ENCODE data around the gene TTYH1. TPM values are rescaled to one million over a fixed set of nuclear protein-coding genes. Genes with fewer than 3 reads are reported as not detected.

Gene TTYH1
- polyA plus RNA-seq, 1 of the 3 experiments (the other 2 are of a cell fraction) = 0.05 TPM

DNA sequence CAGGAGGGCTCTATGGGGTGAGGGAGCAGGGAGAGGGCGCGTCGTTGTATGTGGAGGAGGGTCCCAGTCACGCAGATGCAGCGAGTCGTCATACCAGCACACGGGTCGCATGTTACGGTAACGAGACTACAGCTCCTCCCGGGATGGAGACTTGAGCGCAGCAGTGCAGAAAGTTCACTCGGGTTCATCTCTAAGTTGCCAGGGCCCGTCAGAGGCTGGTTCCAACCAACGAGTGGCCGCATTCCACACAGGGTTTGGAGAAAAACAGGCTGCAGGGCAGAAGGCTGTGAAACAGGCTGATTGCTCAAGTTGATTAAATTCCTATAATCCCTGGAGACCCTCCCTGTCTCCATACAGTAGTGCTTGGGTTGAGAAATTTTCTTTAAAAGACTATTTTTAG lies 21.9 kb upstream of the TTYH1 start:
- WGBS (ENCODE audit: low lambda C conversion rate) = 54% methylated on average over 12 of the region's 16 CpGs
- H3K27me3 ChIP-seq (ENCODE audit: insufficient read depth) = peaks cover 61% of the 10 kb centered on the region
- H3K9me2 ChIP-seq = no peaks in the 10 kb centered on the region
- no peak overlapping the region for H3K4me3 ChIP-seq (ENCODE audit: low read depth in 2 of 2, low read length in 1 of 2)
- H2AFZ ChIP-seq (ENCODE audit: low read depth) = no peak overlapping the region
- no peak overlapping the region for H3K4me2 ChIP-seq
- H3K36me3 ChIP-seq (replicated peaks in 1 of 2; ENCODE audit: control insufficient read depth in 1 of 2, insufficient read depth in 2 of 2, low read length in 1 of 2) = no peaks in the 10 kb centered on the region
- no peak for TF ChIP-seq FOSL2 (IDR thresholded peaks at IDR 0.05; ENCODE audit: borderline replicate concordance, low read depth)
- no peak for DNase-seq
- H3F3A ChIP-seq (replicated peaks; ENCODE audit: insufficient read depth) = no peaks in the 10 kb centered on the region
- ChIA-PET CTCF (interaction anchor here (0.7 to 1.2 kb wide), 2 partner anchors 39 to 1787 kb away, joined by 3 read pairs; no protein-coding TSS in a partner anchor), POLR2A (no interaction called here)
- no peaks in the 10 kb centered on the region for H3K4me1 ChIP-seq (ENCODE audit: control insufficient read depth in 1 of 2, insufficient read depth in 2 of 2, low read depth in 1 of 2, low read length in 1 of 2)
- H4K20me1 ChIP-seq (ENCODE audit: insufficient read depth) = no peaks in the 10 kb centered on the region
- H3K9ac ChIP-seq = no peak overlapping the region
- no peak overlapping the region for H3K27ac ChIP-seq (ENCODE audit: low read depth in 2 of 2, low read length in 1 of 2)
- no peaks in the 10 kb centered on the region for H3K9me3 ChIP-seq
- H3K79me2 ChIP-seq (ENCODE audit: insufficient read depth) = no peaks in the 10 kb centered on the region

DNA sequence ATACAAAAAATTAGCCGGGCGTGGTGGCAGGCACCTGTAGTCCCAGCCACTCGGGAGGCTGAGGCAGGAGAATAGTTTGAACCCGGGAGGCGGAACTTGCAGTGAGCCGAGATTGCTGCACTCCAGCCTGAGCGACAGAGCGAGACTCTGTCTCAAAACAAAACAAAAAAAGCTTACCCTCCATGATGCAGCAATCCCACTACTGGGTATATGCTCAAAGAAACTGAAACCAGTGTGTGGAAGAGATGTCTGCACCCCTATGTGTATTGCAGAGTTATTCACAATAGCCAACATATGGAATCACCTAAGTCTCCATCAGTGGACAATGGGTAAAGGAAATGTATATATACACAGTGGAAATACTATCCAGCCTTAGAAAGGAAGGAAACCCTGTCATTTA lies 19.6 kb upstream of the TTYH1 start:
- no peak overlapping the region for H3K4me3 ChIP-seq (ENCODE audit: low read depth in 2 of 2, low read length in 1 of 2)
- H3K9me3 ChIP-seq = no peaks in the 10 kb centered on the region
- POLR2A ChIA-PET = no interaction called here
- H3K9me2 ChIP-seq = no peaks in the 10 kb centered on the region
- DNase-seq = no peak
- H3K4me2 ChIP-seq = no peak overlapping the region
- H2AFZ ChIP-seq (ENCODE audit: low read depth) = no peak overlapping the region
- no peaks in the 10 kb centered on the region for H3K79me2 ChIP-seq (ENCODE audit: insufficient read depth)
- H3K9ac ChIP-seq = no peak overlapping the region
- H3F3A ChIP-seq (replicated peaks; ENCODE audit: insufficient read depth) = no peaks in the 10 kb centered on the region
- H3K27ac ChIP-seq (ENCODE audit: low read depth in 2 of 2, low read length in 1 of 2) = no peak overlapping the region
- no peaks in the 10 kb centered on the region for H3K36me3 ChIP-seq (replicated peaks in 1 of 2; ENCODE audit: control insufficient read depth in 1 of 2, insufficient read depth in 2 of 2, low read length in 1 of 2)
- WGBS (ENCODE audit: low lambda C conversion rate) = 17% methylated on average over 8 of the region's 8 CpGs
- peaks cover 60% of the 10 kb centered on the region for H3K27me3 ChIP-seq (ENCODE audit: insufficient read depth)
- H4K20me1 ChIP-seq (ENCODE audit: insufficient read depth) = no peaks in the 10 kb centered on the region
- H3K4me1 ChIP-seq (ENCODE audit: control insufficient read depth in 1 of 2, insufficient read depth in 2 of 2, low read depth in 1 of 2, low read length in 1 of 2) = no peaks in the 10 kb centered on the region
- CTCF ChIA-PET = no interaction called here
- TF ChIP-seq REST (IDR thresholded peaks at IDR 0.05; ENCODE audit: low read depth, low read length) = no peak
- TF ChIP-seq POLR2AphosphoS5 (IDR thresholded peaks at IDR 0.05; ENCODE audit: low read depth, low read length) = no peak
- no peak for TF ChIP-seq MXI1 (IDR thresholded peaks at IDR 0.05; ENCODE audit: low read depth, low read length)
- TF ChIP-seq, protein P1, sequence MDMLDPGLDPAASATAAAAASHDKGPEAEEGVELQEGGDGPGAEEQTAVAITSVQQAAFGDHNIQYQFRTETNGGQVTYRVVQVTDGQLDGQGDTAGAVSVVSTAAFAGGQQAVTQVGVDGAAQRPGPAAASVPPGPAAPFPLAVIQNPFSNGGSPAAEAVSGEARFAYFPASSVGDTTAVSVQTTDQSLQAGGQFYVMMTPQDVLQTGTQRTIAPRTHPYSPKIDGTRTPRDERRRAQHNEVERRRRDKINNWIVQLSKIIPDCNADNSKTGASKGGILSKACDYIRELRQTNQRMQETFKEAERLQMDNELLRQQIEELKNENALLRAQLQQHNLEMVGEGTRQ (IDR thresholded peaks at IDR 0.05; ENCODE audit: borderline replicate concordance, low read depth, low read length) = no peak
- TF ChIP-seq EZH2phosphoT487 (IDR thresholded peaks at IDR 0.05; ENCODE audit: borderline replicate concordance, low read depth) = no peak
- TF ChIP-seq, protein P2, sequence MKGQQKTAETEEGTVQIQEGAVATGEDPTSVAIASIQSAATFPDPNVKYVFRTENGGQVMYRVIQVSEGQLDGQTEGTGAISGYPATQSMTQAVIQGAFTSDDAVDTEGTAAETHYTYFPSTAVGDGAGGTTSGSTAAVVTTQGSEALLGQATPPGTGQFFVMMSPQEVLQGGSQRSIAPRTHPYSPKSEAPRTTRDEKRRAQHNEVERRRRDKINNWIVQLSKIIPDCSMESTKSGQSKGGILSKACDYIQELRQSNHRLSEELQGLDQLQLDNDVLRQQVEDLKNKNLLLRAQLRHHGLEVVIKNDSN (IDR thresholded peaks at IDR 0.05; ENCODE audit: borderline replicate concordance, low read depth) = no peak
- no peak for TF ChIP-seq NRF1 (IDR thresholded peaks at IDR 0.05; ENCODE audit: low read depth, low read length)
- no peak for TF ChIP-seq SIN3A (IDR thresholded peaks at IDR 0.05; ENCODE audit: borderline replicate concordance, low read depth, low read length)
- no peak for TF ChIP-seq FOSL2 (IDR thresholded peaks at IDR 0.05; ENCODE audit: borderline replicate concordance, low read depth)
- TF ChIP-seq MAX (IDR thresholded peaks at IDR 0.05; ENCODE audit: low read depth) = no peak
- no peak for TF ChIP-seq GATA2 (CRISPR knock-in tag; IDR thresholded peaks at IDR 0.05)
- no peak for TF ChIP-seq NFIC (IDR thresholded peaks at IDR 0.05; ENCODE audit: borderline replicate concordance)
- TF ChIP-seq TAF1 (IDR thresholded peaks at IDR 0.05; ENCODE audit: borderline replicate concordance, low read depth, low read length) = no peak

Measured in SK-N-SH (cell line).